Measurements from ENCODE around the gene APOF.
"Not testable (repeated sequence)": the region's sequence is repeated elsewhere in the genome, so short reads cannot be mapped to it uniquely, and the experiment has no call there.

APOF gene

GRCh38 chr12:56362130-56363059, at the start of gene APOF:
Gene APOF, minus strand, starts transcription at chr12:56362857. Its CDS starts 112 bp downstream, at chr12:56362745.
- no peak for DNase-seq

GRCh38 chr12:56411781-56412639, 49.4 kb upstream of the APOF start:
- no peak for DNase-seq

GRCh38 chr12:56410768-56411167, 48.1 kb upstream of the APOF start:
- no peak for DNase-seq

- no peak for DNase-seq
These were observed 46.3 kb upstream of the APOF start for GRCh38 chr12:56408799-56409417.

GRCh38 chr12:56404227-56404626, 41.6 kb upstream of the APOF start:
- not testable (repeated sequence) for DNase-seq

GRCh38 chr12:56401612-56402011, 39.0 kb upstream of the APOF start:
- not testable (repeated sequence) for DNase-seq

GRCh38 chr12:56401125-56401524, 38.5 kb upstream of the APOF start:
- DNase-seq, result not testable (repeated sequence)

GRCh38 chr12:56399466-56399865, 36.8 kb upstream of the APOF start:
- DNase-seq, result not testable (repeated sequence)

GRCh38 chr12:56398324-56398723, 35.7 kb upstream of the APOF start:
- DNase-seq, result no peak

GRCh38 chr12:56392331-56392730, 29.7 kb upstream of the APOF start:
- no peak for DNase-seq

GRCh38 chr12:56391721-56392120, 29.1 kb upstream of the APOF start:
- no peak for DNase-seq

GRCh38 chr12:56389412-56389811, 26.8 kb upstream of the APOF start:
- DNase-seq, result no peak

- no peak for DNase-seq
These were observed 24.6 kb upstream of the APOF start for GRCh38 chr12:56387152-56387736.

GRCh38 chr12:56385873-56386272, 23.2 kb upstream of the APOF start:
- DNase-seq, result no peak

GRCh38 chr12:56382611-56383010, 20.0 kb upstream of the APOF start:
- no peak for DNase-seq

- DNase-seq, result no peak
These were observed 15.3 kb upstream of the APOF start for GRCh38 chr12:56377989-56378316.

GRCh38 chr12:56377310-56377988, 14.8 kb upstream of the APOF start:
- no peak for DNase-seq

- no peak for DNase-seq
These were observed 13.2 kb upstream of the APOF start for GRCh38 chr12:56375598-56376434.

GRCh38 chr12:56374726-56375597, 12.3 kb upstream of the APOF start:
- no peak for DNase-seq

GRCh38 chr12:56373515-56373914, 10.9 kb upstream of the APOF start:
- no peak for DNase-seq

Data from DMS153 (cell line).